K562 (cell line): ENCODE data around the gene ENKUR. TPM values are rescaled to one million over a fixed set of nuclear protein-coding genes. Genes with fewer than 3 reads are reported as not detected.
A peak's percentile ranks its signal among the peaks of the same experiment; 100 is the strongest.

Experiments
- ELF4 ChIP-seq: fragments of 450-650 bp; formaldehyde crosslinking; IDR thresholded peaks from 2 replicates; pipeline ENCODE4 v1.4.0; 2022; ENCODE audit warnings: missing genetic modification characterization
- EP300 ChIP-seq: IDR thresholded peaks from 2 replicates; pipeline ENCODE4 v1.6.1; 2012; ENCODE audit warnings: low read length, improper control_type of control experiment
- FOXJ2 ChIP-seq: fragments of 200-800 bp; sonication (Bioruptor generic); IDR thresholded peaks from 2 replicates; pipeline ENCODE4 v1.6.1; 2016; ENCODE audit warnings: missing genetic modification characterization, missing compliant biosample characterization
- HEY1 ChIP-seq: fragments of 250-450 bp; sonication (Bioruptor Pico); IDR thresholded peaks from 2 replicates; pipeline ENCODE4 v1.5.0; 2020; ENCODE audit warnings: mild to moderate bottlenecking, moderate library complexity, borderline replicate concordance
- KDM4B ChIP-seq, 2 experiments: fragments of 450-650 bp in 1 of 2; sonication (generic) in 1 of 2; IDR thresholded peaks; 2 replicates each; pipeline ENCODE4 v1.6.1; 2016 to 2017; ENCODE audit warnings: borderline replicate concordance in 2 of 2, antibody characterized with exemption in 1 of 2, low read depth in 1 of 2, mild to moderate bottlenecking in 1 of 2
- NONO ChIP-seq, 2 experiments: fragments of 200-400 bp in 1 of 2; fragments of 450-650 bp in 1 of 2; formaldehyde crosslinking in 1 of 2; IDR thresholded peaks; 2 replicates each; pipeline ENCODE4 v1.6.1; 2017; ENCODE audit warnings: low read depth in 2 of 2, mild to moderate bottlenecking in 2 of 2, moderate library complexity in 2 of 2, low read length in 1 of 2
- NR1H2 ChIP-seq: sonication (generic); formaldehyde crosslinking; IDR thresholded peaks from 2 replicates; pipeline ENCODE4 v1.4.0; 2020; ENCODE audit warnings: mild to moderate bottlenecking, missing genetic modification reagents
- NR2C1 ChIP-seq, 2 experiments: fragments of 450-650 bp; IDR thresholded peaks; 2 replicates each; pipeline ENCODE4 v1.6.1; 2017; ENCODE audit warnings: mild to moderate bottlenecking in 2 of 2, antibody characterized with exemption in 1 of 2, inconsistent platforms in 1 of 2, missing compliant biosample characterization in 1 of 2, missing genetic modification characterization in 1 of 2
- NR2F6 ChIP-seq: fragments of 450-650 bp; formaldehyde crosslinking; IDR thresholded peaks from 2 replicates; pipeline ENCODE4 v1.4.0; 2020; ENCODE audit warnings: mild to moderate bottlenecking
- RCOR1 ChIP-seq, 2 experiments: IDR thresholded peaks; 2 replicates each; pipeline ENCODE4 v1.6.1; 2012; ENCODE audit warnings: low read depth in 2 of 2, low read length in 2 of 2, borderline replicate concordance in 1 of 2, improper control_type of control experiment in 1 of 2
- RUNX1 ChIP-seq: sonication (generic); IDR thresholded peaks from 2 replicates; pipeline ENCODE4 v1.6.1; 2016; ENCODE audit warnings: antibody characterized with exemption, low read depth
- SMARCA4 ChIP-seq: fragments of 450-650 bp; IDR thresholded peaks from 2 replicates; pipeline ENCODE4 v1.6.1; 2016
- TGIF2 ChIP-seq: sonication (generic); formaldehyde crosslinking; IDR thresholded peaks from 2 replicates; pipeline ENCODE4 v1.8.1; 2022; ENCODE audit warnings: mild to moderate bottlenecking, missing genetic modification reagents, moderate library complexity
- ZBTB43 ChIP-seq: sonication (generic); formaldehyde crosslinking; IDR thresholded peaks from 2 replicates; pipeline ENCODE4 v1.8.0; 2023; ENCODE audit warnings: mild to moderate bottlenecking, missing genetic modification reagents
- ZMIZ1 ChIP-seq, 2 experiments: fragments of 150-350 bp in 1 of 2; IDR thresholded peaks; 2 replicates each; pipeline ENCODE4 v1.6.1; 2012 to 2016; ENCODE audit warnings: low read depth in 2 of 2, low read length in 2 of 2, mild to moderate bottlenecking in 1 of 2, moderate library complexity in 1 of 2
- ZNF217 ChIP-seq: sonication (generic); formaldehyde crosslinking; IDR thresholded peaks from 2 replicates; pipeline ENCODE4 v1.8.0; 2022; ENCODE audit warnings: mild to moderate bottlenecking, missing genetic modification reagents
- ZSCAN32 ChIP-seq: fragments of 450-650 bp; formaldehyde crosslinking; IDR thresholded peaks from 2 replicates; pipeline ENCODE4 v1.4.0; 2020; ENCODE audit warnings: mild to moderate bottlenecking, moderate library complexity
- polyA plus RNA-seq, 8 experiments: library from polyadenylated mRNA; depleted of rRNA in 4 of 8; stranded (reverse) in 5 of 8; unstranded in 3 of 8; fragments of >200 nt; fragmentation: Nextera tagmentation in 2 of 8; fragmentation: Illumina TruSeq in 1 of 8; extraction: Ambion mirVana in 2 of 8; extraction: Trizol in 1 of 8; gene quantifications; 2 replicates each; pipeline versions ENCODE4 v1.2.1 to v1.2.3, GENCODE V29; 2011 to 2014; ENCODE audit warnings: inconsistent platforms in 1 of 8, missing spikeins in 1 of 8
- total RNA-seq, 7 experiments: library from RNA; depleted of rRNA in 6 of 7; stranded (reverse); fragments of >200 nt in 6 of 7; fragmentation: Illumina TruSeq in 2 of 7; extraction: Trizol in 2 of 7; gene quantifications; 2 replicates each; pipeline versions ENCODE4 v1.2.1 to v1.2.3, GENCODE V29; 2011 to 2021; ENCODE audit warnings: low replicate concordance in 1 of 7
- TF ChIP-seq, protein P1 (sequence below): fragments of 250-450 bp; sonication (Bioruptor Pico); IDR thresholded peaks from 2 replicates; pipeline ENCODE4 v1.4.0; 2020

The ENKUR gene
- total and polyA plus RNA-seq, 9 of the 15 experiments (the other 6 are each of a cell fraction or from before 2014, with no cell fraction given) = 0.06 to 0.46 (median 0.20) TPM

DNA sequence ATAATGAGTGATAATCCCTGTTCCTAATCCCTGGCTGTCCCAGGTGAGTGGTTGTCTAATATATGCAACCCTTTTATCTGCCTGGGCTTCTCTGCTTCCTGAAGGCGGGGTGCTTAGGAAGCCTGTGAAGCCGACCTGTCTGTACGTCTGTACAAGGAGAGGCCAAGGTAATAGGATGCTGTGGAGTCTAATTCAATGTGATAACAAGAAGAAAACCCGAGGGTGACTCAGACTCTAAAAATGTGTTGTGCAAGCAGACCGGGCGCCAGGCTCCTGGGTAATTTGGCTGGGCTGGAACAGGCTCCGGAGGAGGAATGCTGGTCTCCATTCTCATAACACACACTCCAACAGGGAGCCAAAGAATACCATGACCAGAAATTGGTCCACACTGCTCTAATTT, 44.0 kb upstream of the ENKUR start (continued):
- TF ChIP-seq HEY1 (CRISPR knock-in tag) (no peak), FOXJ2 (tag) (no peak), EP300 (peak; percentile 45; the same call in 1 of the 2 replicates), NR1H2 (CRISPR knock-in tag) (no peak), ZNF217 (CRISPR knock-in tag) (no peak), ZMIZ1 (IDR thresholded peaks at IDR 0.05; ENCODE audit: low read depth in 2 of 2, low read length in 2 of 2) (no peak), ZBTB43 (CRISPR knock-in tag) (no peak), NR2F6 (CRISPR knock-in tag) (no peak), KDM4B (IDR thresholded peaks at IDR 0.05; ENCODE audit: borderline replicate concordance in 2 of 2, low read depth in 1 of 2) (no peak), NR2C1 (IDR thresholded peaks at IDR 0.05) (no peak), NR2C1 (tag; IDR thresholded peaks at IDR 0.05) (no peak), ZSCAN32 (CRISPR knock-in tag) (no peak), TGIF2 (CRISPR knock-in tag) (no peak), RUNX1 (no peak), RCOR1 (IDR thresholded peaks at IDR 0.05; ENCODE audit: borderline replicate concordance in 1 of 2, low read depth in 2 of 2, low read length in 2 of 2) (peak in 1 of 2 experiments; percentile 50; a peak in 1 of 4 replicates), NONO (IDR thresholded peaks at IDR 0.05; ENCODE audit: low read depth in 2 of 2, low read length in 1 of 2) (no peak), ELF4 (no peak), SMARCA4 (peak; percentile 61; the same call in 1 of the 2 replicates)
- TF ChIP-seq, protein P1, sequence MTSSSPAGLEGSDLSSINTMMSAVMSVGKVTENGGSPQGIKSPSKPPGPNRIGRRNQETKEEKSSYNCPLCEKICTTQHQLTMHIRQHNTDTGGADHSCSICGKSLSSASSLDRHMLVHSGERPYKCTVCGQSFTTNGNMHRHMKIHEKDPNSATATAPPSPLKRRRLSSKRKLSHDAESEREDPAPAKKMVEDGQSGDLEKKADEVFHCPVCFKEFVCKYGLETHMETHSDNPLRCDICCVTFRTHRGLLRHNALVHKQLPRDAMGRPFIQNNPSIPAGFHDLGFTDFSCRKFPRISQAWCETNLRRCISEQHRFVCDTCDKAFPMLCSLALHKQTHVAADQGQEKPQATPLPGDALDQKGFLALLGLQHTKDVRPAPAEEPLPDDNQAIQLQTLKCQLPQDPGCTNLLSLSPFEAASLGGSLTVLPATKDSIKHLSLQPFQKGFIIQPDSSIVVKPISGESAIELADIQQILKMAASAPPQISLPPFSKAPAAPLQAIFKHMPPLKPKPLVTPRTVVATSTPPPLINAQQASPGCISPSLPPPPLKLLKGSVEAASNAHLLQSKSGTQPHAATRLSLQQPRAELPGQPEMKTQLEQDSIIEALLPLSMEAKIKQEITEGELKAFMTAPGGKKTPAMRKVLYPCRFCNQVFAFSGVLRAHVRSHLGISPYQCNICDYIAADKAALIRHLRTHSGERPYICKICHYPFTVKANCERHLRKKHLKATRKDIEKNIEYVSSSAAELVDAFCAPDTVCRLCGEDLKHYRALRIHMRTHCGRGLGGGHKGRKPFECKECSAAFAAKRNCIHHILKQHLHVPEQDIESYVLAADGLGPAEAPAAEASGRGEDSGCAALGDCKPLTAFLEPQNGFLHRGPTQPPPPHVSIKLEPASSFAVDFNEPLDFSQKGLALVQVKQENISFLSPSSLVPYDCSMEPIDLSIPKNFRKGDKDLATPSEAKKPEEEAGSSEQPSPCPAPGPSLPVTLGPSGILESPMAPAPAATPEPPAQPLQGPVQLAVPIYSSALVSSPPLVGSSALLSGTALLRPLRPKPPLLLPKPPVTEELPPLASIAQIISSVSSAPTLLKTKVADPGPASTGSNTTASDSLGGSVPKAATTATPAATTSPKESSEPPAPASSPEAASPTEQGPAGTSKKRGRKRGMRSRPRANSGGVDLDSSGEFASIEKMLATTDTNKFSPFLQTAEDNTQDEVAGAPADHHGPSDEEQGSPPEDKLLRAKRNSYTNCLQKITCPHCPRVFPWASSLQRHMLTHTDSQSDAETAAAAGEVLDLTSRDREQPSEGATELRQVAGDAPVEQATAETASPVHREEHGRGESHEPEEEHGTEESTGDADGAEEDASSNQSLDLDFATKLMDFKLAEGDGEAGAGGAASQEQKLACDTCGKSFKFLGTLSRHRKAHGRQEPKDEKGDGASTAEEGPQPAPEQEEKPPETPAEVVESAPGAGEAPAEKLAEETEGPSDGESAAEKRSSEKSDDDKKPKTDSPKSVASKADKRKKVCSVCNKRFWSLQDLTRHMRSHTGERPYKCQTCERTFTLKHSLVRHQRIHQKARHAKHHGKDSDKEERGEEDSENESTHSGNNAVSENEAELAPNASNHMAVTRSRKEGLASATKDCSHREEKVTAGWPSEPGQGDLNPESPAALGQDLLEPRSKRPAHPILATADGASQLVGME = no peak
